HS-27A (cell line): Measurements from ENCODE around the gene PEMT.

Source experiments
- DNase-seq: peaks from one replicate; pipeline ENCODE4 v3.0.0-alpha.2; 2012; ENCODE audit warnings: low read depth, missing footprints

PEMT gene

DNA sequence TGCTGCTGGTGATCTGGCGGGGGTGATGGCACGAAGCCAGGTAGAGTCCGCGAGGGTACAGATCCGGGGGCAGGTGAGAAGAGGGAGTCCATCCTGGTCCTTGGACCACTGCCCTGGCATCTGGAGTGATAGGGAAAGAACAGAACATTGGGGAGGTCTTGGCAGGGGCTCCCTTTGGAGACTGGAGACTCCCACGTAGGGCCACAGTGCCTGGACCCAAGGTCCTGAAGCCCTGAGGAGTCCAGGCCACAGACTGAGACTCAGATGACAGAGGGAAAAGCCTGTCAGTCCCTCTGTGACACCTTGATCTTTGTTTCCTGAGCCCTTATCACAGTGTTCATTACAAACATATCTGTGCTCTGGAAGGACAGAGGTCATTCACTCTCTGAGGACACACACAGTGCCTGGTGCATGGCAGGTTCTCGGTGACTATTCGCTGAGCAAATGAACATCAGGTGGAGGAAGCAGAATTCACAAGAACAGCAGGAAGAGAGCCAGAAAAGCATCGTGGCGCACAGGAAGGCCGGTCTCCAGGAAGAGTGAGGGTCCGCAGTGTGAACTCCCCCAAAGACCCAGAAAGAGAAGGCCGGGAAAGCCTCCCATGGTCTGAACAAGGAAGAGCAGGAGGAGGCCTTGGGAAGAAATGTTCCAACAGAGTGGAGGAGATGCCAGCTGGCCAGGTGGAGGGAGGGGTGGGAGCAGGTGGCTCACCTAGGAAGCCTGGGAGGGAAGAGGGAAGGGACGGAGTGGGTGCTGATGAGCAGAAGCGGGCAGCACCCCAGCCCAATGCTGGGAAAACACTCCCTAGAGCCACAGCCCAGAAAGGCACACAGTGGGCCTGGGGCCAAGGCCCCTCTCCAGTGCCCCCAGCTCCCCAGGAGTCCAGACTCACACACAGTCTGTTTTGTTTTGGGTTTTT is 20.5 kb downstream of the PEMT start:
- DNase-seq: no peak

DNA sequence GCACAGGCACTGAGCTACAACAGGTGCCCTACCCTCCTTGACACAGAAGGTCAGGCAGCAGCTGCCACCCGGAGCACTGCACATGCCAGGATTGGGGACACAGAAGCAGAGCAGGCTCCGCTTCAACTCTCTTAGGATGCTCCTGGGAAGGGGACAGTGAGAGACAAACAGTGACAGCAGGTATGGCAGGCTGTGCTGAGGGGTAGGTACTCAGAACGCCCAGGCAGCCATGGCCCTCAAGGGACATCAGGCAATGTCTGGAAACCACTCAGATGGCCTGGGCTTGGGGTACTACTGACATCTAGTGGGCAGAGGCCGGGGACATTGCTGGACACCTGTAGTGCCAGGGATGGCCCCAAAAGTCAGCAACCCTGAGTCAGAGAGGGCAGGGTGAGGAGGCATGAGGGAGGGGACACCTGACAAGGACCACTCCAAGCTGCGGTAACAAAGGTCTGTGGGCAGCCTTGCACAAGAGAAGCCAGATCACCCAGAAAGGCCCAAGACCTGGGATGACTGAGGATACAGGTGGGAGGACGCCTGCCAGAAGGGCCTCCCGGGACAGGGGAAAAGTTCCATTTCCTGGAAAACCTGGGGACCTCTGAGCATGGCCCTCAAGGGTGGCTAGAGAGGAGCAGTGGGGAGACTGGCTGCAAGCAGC is 21.2 kb downstream of the PEMT start:
- peak; percentile 5 for DNase-seq

DNA sequence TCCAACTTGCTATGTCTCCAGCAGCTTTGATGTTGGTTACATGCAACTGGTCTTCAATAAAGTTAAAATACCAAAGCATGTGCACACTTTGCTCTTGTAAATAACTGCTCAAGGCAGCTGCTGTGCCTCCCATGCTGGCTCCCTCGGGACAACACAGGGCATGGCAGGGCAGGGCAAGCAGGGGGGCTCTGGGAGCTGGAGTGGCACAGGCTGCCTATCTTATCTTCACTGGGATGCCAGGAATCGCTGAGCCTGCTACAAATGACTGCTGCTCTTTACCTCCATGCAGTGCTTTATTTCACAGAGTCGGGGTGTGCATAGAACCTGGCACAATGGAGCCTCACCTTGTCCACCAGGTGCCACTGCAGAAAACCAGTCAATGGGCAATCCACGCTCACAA is 21.8 kb downstream of the PEMT start:
- no peak for DNase-seq

DNA sequence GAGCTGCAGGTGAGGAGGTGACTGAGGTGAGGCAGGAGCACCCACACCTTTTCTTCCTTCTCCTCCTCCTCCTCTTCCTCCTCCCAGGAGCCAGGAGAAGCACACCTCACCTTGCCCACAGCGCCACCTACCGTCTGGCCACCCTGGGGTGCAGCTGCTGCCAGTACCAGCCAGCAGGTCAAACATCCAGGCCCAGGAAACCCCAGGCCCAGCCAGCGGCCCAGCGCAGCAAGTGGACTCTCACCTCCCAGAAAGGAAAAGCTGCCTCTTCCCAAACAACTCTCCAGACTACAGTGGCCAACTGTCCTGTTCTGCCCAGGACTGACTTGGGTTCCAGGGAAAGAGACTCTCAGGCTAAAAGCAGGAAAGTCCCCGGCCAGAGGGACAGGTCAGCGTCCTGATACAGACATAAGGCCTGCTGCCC is 22.7 kb downstream of the PEMT start:
- DNase-seq: peak; percentile 19

DNA sequence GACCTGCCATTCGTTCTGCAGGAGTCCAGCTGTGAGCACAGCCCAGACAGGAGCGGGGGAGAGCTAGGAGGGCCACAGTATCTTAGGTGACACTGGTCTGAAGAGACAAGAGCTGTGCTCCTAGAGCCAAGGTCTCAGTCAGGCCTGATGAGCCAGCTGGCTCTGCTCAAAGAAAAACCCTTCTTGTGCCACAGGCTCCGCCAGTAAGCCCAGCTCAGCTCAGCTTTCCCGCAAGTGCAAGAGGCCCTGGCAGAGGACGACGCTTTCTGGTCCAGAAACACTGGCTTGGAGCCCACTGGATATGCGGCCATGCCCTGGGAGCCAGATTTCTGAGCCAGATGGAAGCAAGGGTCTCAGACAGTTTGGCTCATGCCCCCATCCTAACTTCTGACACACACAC is 23.9 kb downstream of the PEMT start:
- no peak for DNase-seq

DNA sequence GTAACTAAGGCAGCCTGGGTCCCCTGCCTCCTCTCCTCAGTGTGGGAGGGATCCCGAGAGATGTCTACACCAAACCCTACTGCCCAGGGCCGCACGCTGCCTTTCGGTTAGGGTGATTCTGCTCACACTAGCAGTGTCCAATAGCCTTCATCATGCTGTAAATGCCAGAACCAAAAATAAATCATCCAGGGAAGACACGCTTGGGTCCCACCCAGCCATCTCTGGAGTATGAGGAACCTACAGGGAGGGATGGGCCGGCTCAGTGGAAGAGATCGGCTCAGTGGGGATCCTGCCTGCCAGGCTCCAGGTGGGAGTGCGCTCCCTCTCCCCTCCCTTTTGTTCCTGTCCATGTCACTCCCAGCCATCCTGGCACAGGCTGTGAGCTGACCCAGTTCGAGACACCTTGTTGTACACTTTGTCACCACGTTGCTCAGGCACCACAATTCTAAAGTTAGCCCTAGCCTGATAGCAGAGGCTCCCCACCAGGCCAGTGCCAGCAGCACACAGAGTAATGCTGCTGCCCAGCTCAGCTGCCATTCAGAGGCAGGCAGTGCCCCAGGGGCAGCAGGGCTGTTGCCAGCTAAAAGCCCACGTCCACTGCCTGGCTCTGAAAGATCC is 24.5 kb downstream of the PEMT start:
- DNase-seq: no peak

DNA sequence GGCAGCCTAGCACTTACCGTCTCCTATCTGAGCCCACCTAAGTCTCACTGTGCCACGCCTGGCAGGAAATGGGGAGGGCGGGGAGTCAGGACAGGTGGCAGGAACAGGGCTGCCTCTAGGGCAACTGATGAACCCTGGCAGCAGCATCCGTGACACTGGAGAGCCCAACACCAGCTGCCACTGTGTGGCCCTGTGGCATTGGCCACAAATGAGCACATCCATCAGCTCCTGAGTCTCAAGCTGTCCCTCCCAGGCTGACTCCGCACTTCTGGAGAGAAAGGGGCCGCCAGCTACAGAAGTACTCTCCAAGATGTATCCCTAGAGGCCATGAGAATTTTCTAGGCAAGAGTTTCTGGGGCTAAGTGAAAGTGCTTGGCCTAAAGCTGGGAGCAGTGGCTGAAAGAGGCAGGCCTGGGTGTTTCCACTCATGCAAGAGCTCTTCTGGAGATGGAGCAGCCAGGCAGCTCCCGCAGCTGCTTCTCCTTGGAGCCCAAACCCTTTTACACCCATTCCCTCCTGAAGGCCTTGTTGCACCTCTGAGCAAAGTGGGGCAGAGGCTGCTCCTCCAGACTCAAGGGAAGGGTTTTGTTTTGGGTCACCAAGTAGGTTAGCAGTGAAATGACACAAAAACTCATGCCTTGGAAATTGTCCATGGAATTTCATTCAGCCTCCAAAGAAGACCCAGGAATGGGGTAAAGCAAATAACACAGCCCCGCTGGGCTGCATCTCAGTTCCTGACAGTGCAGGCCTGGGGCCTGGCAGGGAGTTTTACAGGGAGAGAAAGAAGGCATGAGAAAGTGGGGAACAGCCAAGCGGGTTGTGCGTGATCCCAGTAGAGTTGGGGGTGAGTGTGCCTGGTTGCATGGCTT is 25.8 kb downstream of the PEMT start:
- no peak for DNase-seq

DNA sequence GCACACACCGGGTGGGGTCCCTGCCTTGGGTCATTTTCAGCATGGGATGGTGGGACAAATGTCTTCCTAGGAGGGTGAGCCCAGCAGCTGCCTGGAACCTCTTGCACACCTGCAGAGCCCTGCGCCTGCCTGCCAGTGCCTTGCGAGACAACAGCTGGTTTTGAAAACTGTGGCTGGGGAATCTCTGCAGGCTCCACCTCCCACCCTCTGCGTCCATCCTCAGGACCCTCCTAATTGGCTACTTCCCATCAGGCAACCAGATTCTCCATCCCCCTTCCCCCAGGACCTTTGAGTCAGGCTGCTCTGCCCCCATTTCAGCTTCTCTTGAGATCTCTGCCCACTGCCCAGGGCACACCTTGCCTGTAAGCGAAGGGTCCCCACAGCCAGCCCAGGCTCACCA is 26.6 kb downstream of the PEMT start:
- DNase-seq: no peak

DNA sequence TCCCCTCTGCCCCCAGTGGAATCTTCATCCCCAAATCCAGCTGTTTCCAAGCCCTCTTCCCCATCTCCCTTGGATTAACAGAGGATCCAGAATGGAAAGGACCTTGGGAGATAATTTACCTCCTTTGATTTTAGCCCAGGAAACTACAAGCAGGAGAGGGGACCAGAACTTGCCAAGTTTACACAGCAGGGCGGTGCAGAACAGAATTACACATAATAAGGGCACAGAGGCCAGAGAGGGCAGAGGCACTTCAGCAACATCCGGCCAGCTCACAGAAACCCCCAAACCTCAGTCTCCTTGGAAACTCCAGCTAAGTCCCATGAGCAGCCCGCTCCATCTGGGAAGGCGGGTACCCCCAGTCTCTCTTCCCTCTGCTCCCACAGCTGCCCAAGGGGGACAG is 27.2 kb downstream of the PEMT start:
- DNase-seq: no peak

DNA sequence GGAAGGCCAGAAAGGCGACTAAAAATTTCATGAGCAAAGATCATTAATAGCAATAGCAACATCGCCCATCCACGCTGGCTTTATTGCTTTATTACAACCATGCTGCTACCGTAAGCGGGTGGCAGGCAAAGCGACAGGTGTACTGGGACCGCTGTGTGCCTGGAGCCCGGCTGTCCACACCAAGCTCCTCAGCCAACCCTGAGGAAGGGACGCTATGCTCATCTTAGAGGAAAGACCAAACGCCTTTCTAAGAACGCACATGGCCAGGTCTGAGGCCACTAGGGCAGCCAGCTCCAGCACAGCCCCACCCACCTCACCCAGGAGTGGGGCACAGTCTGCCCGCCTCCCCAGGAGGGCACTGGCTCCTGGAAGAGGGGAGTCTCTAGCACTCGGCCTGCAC is 28.0 kb downstream of the PEMT start:
- no peak for DNase-seq

DNA sequence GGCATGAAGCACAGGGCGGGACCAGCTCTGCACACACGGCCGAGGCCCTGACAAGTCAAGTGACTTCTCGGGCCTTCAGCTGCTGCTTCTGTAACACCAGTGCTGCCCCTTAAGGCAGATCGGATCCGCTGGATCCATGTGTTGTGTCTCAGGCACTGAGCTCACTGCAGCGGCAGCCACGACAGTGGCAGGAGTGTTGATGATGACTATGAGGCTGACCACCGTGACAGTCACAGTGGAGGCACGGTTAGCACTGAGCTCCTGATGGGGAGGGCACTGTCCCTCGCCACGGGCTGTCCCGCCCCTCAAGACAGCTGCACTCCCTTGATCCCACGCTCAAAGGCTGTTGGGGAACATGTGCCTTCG is 29.4 kb downstream of the PEMT start:
- DNase-seq: no peak

DNA sequence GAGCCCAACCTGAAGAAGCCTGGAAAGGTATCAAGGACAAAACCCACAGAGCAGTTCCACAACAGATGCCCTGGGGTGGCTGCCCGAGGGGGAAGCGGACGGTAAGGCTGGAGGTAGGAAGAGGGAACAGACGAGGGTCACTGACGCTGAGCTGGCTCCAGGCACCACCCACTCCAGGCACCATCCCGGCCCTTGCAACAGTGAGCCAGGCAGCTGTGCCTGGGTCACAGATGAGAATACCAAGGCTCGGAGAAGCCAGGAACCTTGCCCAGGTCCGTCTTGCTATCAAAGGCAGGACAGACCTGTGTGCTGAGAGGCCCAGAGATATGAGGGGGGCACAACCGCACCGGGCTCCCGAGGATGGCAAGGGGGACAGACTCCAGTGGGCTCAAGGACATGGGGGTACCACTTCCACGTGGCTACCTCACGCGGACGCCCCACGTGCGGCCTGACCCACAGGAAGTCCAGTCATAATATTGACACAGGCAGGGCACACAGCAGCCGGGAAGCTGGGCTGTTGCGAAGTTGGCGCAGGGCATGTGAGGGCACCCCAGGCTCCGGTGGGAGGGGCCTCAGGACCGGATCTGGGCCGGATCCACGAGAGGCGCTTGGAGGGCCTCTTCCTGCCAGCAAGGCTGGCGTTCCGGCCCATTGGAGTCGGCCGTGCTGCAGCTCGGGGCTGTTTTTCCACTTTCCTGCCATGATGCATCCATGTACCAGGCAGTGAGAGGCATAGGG is 29.9 kb downstream of the PEMT start:
- no peak for DNase-seq

DNA sequence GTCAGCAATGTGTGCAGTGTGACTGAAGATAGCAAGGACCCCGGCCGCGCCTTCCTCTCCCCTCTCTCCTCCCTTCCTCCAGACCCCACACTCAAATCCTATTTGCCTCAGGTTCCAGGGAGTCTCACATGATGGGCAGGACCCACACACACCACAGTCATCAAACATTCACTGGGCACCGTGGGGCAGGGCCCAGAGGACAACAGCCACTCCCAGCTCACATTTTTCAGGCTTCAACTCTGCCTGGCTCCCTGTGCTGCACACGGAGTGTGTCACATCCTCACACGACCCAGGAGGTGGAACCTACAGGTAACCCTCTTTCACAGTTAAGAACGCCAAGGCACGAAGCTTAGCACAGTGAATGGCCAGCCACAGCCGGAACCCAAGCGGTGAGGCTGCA is 30.5 kb downstream of the PEMT start:
- DNase-seq: no peak

DNA sequence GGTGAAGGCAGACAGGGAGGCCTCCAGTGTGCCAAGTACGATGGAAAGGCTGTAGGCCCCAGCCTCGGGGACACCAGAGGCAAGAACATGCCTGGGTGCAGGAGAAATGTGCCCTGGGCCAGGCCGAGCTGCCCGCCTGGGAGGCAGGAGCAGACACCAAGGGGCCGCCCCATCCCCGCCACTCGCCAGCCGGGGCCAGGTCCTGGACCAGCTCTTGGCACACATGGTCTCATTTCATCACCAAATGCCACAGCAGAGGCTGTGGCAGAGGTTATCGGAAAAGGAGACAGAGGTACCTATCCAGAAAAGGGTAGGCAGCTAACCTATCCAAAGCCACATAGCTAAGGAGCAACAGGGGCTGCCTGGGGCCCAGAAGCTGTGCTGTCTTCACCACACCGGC is 31.3 kb downstream of the PEMT start:
- DNase-seq: no peak

DNA sequence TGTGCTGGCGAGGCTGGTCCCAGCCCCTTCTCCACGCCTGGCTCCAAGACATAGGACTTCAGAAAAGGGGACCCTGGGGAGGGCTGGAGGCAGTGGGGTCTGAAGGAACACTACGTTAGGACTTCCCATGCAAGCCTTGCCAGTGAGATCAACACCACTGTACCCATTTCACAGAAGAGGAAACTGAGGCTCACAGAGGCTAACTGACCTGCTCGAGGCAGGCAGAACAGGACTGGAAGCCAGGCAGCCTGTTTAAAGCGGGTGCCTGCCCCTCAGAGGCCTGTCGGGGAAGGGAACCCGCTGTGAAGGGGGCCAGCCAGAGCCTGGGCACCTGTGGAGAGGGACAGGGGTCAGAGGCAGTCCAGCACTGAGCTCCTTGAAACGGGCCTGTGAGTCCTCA is 32.3 kb downstream of the PEMT start:
- DNase-seq: no peak

DNA sequence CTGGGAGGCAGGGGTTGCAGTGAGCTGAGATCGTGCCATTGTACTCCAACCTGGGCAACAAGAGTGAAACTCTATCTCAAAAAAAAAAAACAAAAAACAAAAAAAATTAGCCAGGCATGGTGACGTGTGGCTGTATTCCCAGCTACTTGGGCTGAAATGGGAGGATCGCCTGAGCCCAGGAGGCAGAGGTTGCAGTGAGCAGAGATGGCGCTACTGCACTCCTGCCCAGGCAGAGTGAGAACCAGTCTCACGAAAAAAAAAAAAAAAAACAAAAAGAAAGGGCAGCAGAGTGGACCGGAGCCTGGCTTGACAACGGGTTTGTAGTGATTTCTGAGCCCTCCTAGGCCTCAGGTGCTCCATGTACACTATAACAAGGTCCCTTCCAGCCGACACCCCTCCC is 33.1 kb downstream of the PEMT start:
- no peak for DNase-seq

DNA sequence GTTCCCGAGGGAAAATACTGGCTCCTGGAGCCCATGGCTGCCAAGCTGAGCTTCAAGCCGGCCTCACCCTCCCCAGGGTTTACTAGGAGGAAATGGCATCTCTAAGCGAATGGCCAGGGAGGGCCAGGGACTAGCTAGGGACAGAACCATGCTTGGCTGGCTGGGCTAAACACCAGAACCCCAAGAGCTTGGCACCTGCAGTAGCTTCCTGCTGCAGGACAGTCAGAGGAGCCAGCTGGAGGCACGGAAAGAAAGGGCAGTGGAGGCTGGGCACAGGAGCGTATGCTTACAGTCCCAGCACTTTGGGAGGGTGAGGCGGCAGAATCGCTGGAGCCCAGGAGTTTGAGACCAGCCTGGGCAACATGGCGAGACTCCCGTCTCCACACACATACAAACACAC is 33.7 kb downstream of the PEMT start:
- no peak for DNase-seq

DNA sequence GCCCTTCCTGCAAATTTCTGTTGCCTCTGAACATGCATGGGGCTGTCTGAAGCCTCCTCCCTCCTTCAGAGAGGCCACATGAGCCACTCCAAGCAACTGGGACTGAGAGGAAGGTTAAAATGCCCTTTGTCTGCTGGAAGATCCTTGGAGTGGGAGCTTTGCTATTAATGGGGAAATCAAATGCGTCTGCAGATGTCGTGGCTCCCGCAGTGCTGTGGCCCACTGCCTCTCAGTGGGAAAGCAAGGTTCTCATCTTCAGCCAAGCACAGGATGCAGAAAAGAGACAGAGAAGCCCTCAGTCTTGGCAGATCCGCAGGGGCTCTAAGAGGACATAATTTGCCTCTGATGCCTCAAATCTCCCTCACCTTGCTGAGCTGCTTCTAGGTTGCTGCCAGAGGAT is 34.8 kb downstream of the PEMT start:
- DNase-seq: no peak

DNA sequence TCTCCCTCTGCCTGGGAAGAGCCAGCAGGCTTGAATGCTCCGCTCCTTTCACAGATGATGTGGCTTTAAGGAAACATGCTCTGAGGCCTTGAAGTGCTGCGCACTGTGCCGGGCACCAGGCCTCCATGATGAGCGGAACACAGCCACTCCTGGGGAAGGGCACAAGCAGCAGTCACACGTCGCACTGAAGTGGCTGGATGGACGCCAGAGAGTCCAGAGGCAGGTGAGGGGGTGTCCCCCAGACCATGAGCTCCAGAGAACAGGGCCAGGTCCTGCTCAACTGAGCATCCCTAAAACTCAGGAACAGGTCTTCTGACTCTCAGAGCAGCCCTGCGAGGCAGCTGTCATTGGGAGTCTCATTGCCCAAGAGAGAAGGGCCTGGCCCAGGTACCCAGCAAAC is 35.6 kb downstream of the PEMT start:
- DNase-seq: no peak

DNA sequence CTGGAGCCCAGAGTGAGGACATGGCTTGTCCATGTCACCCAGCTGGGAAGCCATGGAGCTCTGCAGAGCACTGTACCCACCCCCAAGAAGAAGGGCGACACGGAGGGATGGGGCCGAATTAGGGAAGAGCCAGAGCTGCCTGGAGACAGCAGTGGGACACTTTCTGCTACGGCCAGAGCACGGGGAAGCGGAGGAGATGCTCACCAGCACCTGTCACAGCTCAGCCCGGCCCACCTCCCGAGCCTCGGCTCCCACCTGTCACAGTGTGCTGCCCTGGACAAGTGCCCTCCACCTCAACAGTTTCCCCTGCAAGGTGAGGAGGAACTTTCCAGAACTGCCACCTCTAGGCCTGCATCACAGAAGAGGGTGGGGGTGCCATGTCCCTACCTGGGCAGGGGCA is 36.4 kb downstream of the PEMT start:
- DNase-seq: no peak

DNA sequence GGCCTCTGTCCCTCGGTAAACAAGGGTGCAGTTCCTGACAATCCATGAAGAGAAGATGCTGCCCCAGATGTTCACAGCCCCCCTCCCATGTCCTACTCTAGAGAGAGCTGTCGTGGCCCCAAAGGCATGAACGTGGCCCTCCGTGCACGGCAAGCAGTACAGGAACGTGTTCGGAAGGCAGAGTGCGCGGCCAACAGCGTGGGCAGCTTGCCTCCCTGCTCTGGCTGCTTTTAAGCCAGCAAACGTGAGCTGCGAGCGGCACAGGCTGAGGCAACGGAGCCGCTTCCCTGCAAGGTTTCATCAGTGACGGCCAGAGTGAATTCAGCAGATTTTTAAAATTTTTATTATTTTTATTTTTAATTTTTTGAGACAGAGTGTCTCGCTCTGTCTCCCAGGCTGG is 37.2 kb downstream of the PEMT start:
- no peak for DNase-seq
